RPMI8226 (cell line): Measurements from ENCODE around the gene MTHFD2L.
"Not testable (repeated sequence)": the region's sequence is repeated elsewhere in the genome, so short reads cannot be mapped to it uniquely, and the experiment has no call there.

Experiments
- DNase-seq: peaks from one replicate; pipeline ENCODE4 v3.0.0-alpha.2; 2015

The MTHFD2L gene

GRCh38 chr4:74190919-74191397 lies 33.0 kb downstream of the MTHFD2L start:
- no peak for DNase-seq

GRCh38 chr4:74197080-74197479 lies 39.2 kb downstream of the MTHFD2L start:
- no peak for DNase-seq

GRCh38 chr4:74202062-74202586 lies 44.2 kb downstream of the MTHFD2L start:
- no peak for DNase-seq

DNA sequence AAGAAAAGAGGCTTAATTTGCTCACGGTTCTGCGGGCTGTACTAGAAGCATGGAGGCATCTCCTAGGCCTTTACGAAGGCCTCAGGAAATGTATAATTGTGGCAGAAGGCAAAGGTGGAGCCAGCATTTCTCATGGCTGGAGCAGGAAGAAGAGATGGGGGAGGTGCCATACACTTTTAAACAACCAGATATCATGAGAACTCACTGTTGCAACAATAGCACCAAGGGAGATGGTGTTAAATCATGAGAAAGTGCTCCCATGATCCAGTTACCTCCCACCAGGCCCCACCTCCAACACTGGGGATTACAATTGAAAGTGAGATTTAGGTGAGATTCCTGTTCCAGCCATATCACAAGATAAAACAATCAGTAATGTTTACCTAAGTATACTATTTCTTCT lies 45.5 kb downstream of the MTHFD2L start:
- no peak for DNase-seq

GRCh38 chr4:74205046-74205445 lies 47.1 kb downstream of the MTHFD2L start:
- DNase-seq: no peak

DNA sequence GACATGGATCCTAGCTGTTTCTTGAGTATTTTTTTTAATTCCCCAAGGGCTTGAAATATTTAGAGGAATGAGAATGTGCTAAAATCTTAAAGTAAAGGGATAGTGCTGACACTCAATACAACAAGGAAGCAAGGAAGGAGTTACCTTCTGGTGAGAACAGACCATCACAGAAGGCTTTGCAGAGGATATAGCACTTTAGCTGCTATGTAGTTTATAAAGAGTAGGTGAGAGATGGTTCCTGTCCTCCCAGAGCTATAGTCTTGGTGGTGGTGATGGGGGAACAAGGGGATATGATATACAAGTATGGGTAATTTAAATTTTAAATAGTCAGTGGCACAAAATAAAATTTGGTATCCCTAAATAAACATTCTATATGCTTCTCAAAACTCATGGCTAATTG lies 47.6 kb downstream of the MTHFD2L start:
- DNase-seq: no peak

DNA sequence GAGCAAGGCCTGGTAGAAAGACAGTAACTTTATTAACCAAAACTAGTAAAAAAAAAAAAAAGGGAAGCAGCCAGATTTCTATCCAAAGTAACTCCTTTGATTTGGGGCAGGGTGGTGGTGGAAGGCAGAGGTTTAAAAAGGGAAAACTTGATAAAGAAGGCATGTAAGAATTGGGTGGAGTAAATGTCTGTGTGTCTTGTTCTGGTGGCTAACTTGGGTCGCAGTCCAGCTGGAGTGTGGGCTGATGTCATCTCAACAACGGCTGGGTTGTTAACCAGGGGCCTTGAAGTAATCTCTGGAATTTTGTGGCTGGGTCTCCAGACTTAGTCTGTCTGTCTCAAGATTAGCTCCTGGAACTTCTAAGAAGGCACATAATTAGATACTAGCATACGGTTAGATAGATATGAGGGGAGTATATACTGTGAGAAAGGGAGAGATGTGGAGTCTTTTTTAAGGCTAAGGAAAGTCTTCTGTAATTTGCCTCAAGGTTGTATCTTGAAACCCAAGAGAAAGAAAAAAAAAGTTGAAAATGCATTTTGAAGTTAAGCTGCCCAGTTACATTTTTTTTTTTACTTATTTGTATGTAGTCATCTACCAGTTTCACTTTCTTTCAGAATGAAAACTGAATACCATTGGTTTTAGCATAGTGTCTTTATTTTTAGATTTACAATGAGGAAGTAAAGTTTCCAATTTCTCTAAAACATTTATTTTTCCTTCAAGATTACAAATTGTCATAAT lies 48.3 kb downstream of the MTHFD2L start:
- DNase-seq: no peak

DNA sequence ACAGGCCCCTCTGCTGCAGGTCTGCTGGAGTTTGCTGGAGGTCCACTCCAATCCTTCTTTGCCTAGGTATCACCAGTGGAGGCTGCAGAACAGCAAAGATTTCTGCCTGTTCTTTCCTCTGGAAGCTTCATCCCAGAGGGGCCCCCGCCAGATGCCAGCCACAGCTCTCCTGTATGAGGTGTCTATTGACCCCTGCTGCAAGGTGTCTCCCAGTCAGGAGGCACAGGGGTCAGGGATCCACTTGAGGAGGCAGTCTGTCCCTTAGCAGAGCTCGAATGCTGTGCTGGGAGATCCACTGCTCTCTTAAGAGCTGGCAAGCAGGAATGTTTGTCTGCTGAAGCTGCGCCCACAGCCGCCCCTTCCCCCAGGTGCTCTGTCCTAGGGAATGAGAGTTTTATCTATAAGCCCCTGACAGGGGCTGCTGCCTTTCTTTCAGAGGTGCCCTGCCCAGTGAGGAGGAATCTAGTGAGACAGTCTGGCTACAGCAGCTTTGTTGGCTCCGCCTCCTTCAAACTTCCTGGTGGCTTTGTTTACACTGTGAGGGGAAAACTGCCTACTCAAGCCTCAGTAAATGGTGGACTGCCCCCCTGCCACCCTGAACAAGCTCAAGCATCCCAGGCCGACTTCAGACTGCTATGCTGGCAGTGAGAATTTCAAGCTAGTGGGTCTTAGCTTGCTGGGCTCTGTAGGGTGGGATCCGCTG lies 56.7 kb downstream of the MTHFD2L start:
- DNase-seq: not testable (repeated sequence)

- DNase-seq: not testable (repeated sequence)
These were observed 57.3 kb downstream of the MTHFD2L start for GRCh38 chr4:74215236-74215635.

- DNase-seq: no peak
These were observed 59.4 kb downstream of the MTHFD2L start for GRCh38 chr4:74217365-74217764.

GRCh38 chr4:74218201-74218600 lies 60.3 kb downstream of the MTHFD2L start:
- no peak for DNase-seq

DNA sequence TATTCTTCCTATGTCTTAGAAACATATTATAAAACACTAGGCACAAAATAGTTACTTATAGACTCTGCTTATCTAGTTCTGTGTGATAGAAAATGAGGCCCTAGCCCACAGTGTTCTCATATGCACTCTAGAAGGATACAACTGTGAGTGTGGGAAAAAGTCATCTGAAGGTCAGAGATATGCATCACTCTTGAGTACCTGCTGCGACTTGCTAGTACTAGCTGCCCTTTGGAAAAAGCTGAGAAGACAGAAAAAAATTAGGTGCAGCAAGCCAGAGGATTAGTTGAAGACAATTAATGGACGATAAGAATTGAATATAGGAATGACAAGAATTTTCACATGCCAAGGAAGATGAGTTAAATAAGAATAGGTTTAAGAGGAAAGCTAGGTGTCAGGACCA lies 61.3 kb downstream of the MTHFD2L start:
- no peak for DNase-seq

DNA sequence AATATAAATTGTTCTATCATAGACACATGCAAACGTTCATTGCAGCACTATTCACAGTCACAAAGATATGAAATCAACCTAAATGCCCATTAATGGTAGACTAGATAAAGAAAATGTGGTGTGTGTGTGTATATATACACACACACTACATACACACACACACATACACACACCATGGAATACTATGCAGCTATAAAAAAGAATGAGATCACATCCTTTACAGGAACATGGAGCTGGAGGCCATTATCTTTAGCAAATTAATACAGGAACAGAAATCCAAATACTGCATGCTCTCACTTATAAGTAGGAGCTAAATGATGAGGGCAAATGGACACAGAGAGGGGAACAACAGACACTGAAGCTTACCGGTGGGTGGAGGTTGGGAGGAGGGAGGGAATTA lies 65.2 kb downstream of the MTHFD2L start:
- no peak for DNase-seq

- no peak for DNase-seq
These were observed 65.9 kb downstream of the MTHFD2L start for GRCh38 chr4:74223801-74224200.

GRCh38 chr4:74228691-74229640 lies 71.0 kb downstream of the MTHFD2L start:
- peak; percentile 77 for DNase-seq

DNA sequence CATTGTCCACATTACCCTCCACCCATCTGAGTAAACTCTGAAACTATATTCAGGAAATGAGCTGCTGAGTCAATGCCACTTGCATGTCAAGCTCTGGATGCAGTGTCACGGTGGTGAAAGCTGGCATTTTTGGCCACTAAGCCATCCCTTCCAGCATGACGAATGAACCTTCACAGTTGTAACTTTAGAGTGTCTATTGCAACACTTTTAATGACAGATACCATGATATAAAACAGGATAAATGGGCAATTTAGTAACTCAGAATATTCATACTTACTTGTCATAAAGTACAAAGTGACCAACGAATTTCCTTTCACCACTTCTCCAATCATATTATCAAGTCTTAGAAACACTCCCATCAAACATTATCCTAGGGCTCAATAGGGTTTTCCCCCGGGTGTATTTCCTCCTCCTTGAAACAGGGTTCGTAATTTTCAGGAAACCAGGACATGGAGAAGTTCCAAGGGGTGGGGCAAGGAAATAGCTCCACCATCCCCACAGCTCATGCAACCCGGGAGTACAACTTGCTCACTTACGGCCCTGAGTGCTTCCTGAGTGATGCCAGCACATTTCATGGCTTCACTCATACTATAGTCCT lies 73.1 kb downstream of the MTHFD2L start:
- peak; percentile 63 for DNase-seq

DNA sequence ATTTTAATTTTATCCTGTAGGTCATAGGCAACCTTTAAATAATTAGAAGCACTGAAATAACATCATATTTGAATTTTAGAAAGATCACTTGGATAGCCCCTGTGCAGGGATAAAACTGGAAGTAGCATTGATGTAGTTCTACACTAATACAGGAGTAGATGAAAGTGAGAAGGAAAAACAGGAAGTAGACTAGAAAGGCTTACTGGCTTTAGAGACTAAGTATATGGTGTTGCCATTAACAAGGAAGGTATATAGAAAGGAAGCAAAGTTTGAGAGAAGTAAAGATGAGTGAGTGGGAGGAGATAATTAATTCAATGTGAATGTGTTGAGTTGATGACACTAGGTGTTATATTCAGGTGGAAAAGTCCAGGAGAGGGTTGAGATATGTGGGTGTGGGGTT lies 77.2 kb downstream of the MTHFD2L start:
- no peak for DNase-seq

- DNase-seq: no peak
These were observed 79.6 kb downstream of the MTHFD2L start for GRCh38 chr4:74237425-74237966.

DNA sequence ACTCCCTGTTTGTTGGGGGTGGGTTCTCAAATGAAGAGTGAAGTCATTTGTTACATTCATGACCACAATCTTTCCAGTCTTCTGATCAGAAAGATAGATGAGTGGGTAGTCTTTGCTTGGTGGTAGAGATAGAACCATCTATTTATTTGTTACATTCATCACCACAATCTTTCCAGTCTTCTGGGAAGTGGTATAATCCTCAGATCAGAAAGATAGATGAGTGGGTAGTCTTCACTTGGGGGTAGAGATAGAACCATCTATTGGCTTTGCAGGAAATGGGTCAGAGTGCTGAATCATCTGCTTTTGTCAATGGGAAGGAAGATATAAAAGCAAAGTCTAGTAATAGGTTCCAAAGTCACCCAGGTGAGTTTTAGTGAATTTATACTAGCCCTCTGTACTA lies 86.1 kb downstream of the MTHFD2L start:
- DNase-seq: no peak

DNA sequence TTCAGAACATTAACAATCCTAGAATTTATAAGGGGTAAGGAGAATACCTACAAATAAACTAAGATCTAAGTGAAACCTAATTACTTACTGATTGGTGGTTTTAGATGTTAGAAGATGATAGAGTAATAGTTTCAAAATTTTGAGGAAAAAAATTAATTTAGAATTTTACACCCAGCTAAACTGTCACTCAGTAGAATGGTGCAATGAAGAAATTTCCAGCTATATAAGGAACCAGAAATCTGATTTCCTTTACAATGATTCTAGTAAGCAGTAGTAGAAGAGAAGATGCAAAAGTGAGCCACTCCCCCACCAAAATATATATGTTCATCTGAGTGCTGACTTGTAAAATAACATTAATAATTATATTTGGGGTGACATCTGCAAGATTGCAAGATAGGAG lies 95.0 kb downstream of the MTHFD2L start:
- no peak for DNase-seq

- no peak for DNase-seq
These were observed 96.5 kb downstream of the MTHFD2L start for GRCh38 chr4:74254386-74254785.

- DNase-seq: no peak
These were observed 97.2 kb downstream of the MTHFD2L start for GRCh38 chr4:74255096-74255495.
